ENCODE measurements around the gene KAT6B. TPM values are rescaled to one million over a fixed set of nuclear protein-coding genes. Genes with fewer than 3 reads are reported as not detected.
A peak's percentile ranks its signal among the peaks of the same experiment; 100 is the strongest.

KAT6B gene
- total and polyA plus RNA-seq, 10 of the 15 experiments (the other 5 are each of a cell fraction or from before 2014, with no cell fraction given) = 2.7 to 22.6 (median 15.7) TPM

DNA sequence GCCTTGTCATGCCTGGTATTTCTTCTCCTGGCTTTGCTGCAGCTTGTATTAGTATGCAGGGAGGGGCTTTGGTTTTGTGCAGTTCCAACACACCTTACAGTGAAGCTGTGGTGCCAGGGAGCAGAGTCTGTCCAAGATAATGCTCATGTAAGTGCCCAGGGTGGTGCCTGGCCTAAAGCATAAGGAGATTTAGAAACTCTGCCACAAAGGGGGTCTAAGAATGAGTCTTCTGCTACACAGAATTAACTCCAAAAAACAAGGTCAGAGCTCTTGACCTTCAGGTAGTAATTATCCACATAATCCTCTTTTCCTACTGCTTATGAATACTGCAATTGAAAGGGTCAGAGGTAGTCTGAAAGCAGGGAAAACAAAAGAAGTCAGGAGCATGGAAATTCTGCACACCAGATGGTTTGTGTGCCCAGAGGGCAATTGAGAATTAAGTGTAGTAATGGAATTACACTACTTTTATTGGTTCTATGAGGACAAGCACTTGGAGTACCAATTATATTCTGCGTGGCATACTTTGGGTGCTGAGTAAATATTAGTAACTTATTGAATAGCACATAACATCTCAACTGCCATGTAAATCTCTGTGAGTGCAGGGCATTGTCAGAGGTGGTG, 121.5 kb downstream of the KAT6B start:
- ChIA-PET POLR2A (interaction anchor here (1.0 to 1.2 kb wide), 3 partner anchors 11 to 26 kb away, joined by 3 to 4 read pairs (median 3); no protein-coding TSS in a partner anchor), RAD21 (ENCODE audit: unreplicated experiment) (interaction anchor here (1.0 to 1.1 kb wide), 2 partner anchors 73 to 117 kb away, joined by 3 read pairs; no protein-coding TSS in a partner anchor), SMC1A (ENCODE audit: uncharacterized antibody, unreplicated experiment) (interaction anchor here (0.7 to 2.3 kb wide), 9 partner anchors 9 to 349 kb away, joined by 3 to 7 read pairs (median 4); no protein-coding TSS in a partner anchor), CTCF (interaction anchor here (0.7 to 1.7 kb wide), 3 partner anchors 10 to 27 kb away, joined by 3 to 7 read pairs (median 3); no protein-coding TSS in a partner anchor)
- in situ Hi-C loops (cut with MboI) = no loop called here
- 56% methylated on average over 1 of the region's 1 CpG for WGBS (ENCODE audit: insufficient coverage, insufficient replicate concordance, low lambda C conversion rate, missing lambda C conversion rate)
- intact Hi-C loops (cut with micrococcal nuclease; ENCODE audit: unreplicated experiment) = no loop called here
- H2AFZ ChIP-seq (ENCODE audit: control insufficient read depth, low read depth, low read length) = no peak overlapping the region
- H4K20me1 ChIP-seq (ENCODE audit: control insufficient read depth, insufficient read depth) = no peaks in the 10 kb centered on the region
- no peaks in the 10 kb centered on the region for H3K36me3 ChIP-seq (ENCODE audit: control insufficient read depth in 2 of 2, insufficient read depth in 2 of 2, low read length in 1 of 2)
- no peaks in the 10 kb centered on the region for H3K27me3 ChIP-seq (replicated peaks in 1 of 2; ENCODE audit: control insufficient read depth in 2 of 2, insufficient read depth in 2 of 2, low read length in 1 of 2)
- peaks cover 2% of the 10 kb centered on the region for H3K79me2 ChIP-seq (ENCODE audit: control insufficient read depth, insufficient read depth, low read length)
- H3K9me3 ChIP-seq (replicated peaks; ENCODE audit: control insufficient read depth, insufficient read depth, low read length) = no peaks in the 10 kb centered on the region
- DNase-seq (ENCODE audit: low read depth, low spot score) (no peak), FAIRE-seq (no peak), ATAC-seq (peak; percentile 20; the same call in 1 of the 3 replicates)
- no peak overlapping the region for H3K27ac ChIP-seq (ENCODE audit: control insufficient read depth, insufficient read depth)
- H3K4me3 ChIP-seq = no peak overlapping the region
- H3K4me1 ChIP-seq (ENCODE audit: control insufficient read depth, insufficient read depth, low read length) = no peaks in the 10 kb centered on the region
- BruUV-seq (replicated peaks) = no TSS peak
- no peak overlapping the region for H3K9ac ChIP-seq (ENCODE audit: control insufficient read depth, insufficient read depth, low read length)
- H3K4me2 ChIP-seq (ENCODE audit: control insufficient read depth, insufficient read depth) = no peak overlapping the region
- TF ChIP-seq, protein P1, sequence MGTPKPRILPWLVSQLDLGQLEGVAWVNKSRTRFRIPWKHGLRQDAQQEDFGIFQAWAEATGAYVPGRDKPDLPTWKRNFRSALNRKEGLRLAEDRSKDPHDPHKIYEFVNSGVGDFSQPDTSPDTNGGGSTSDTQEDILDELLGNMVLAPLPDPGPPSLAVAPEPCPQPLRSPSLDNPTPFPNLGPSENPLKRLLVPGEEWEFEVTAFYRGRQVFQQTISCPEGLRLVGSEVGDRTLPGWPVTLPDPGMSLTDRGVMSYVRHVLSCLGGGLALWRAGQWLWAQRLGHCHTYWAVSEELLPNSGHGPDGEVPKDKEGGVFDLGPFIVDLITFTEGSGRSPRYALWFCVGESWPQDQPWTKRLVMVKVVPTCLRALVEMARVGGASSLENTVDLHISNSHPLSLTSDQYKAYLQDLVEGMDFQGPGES (IDR thresholded peaks at IDR 0.05) = no peak
- TF ChIP-seq MTA3 (IDR thresholded peaks at IDR 0.05; ENCODE audit: borderline replicate concordance, low read length) (no peak), MXI1 (IDR thresholded peaks at IDR 0.05; ENCODE audit: low read depth, low read length) (no peak), NFIC (IDR thresholded peaks at IDR 0.05; ENCODE audit: low read depth, low read length) (no peak), ESRRA (IDR thresholded peaks at IDR 0.05; ENCODE audit: low read length) (no peak), PAX5 (IDR thresholded peaks at IDR 0.05; ENCODE audit: borderline replicate concordance, low read depth, low read length) (no peak), NR2C2 (IDR thresholded peaks at IDR 0.05; ENCODE audit: borderline replicate concordance, control insufficient read depth, insufficient read length, low read depth) (no peak), BMI1 (IDR thresholded peaks at IDR 0.05; ENCODE audit: borderline replicate concordance) (no peak), GATAD2B (conservative IDR thresholded peaks at IDR 0.05; ENCODE audit: low read depth) (no peak), CHD4 (IDR thresholded peaks at IDR 0.05) (no peak), CREM (IDR thresholded peaks at IDR 0.05; ENCODE audit: low read depth) (no peak), TBL1XR1 (IDR thresholded peaks at IDR 0.05; ENCODE audit: low read depth, low read length) (no peak)
- TF ChIP-seq, protein P2, sequence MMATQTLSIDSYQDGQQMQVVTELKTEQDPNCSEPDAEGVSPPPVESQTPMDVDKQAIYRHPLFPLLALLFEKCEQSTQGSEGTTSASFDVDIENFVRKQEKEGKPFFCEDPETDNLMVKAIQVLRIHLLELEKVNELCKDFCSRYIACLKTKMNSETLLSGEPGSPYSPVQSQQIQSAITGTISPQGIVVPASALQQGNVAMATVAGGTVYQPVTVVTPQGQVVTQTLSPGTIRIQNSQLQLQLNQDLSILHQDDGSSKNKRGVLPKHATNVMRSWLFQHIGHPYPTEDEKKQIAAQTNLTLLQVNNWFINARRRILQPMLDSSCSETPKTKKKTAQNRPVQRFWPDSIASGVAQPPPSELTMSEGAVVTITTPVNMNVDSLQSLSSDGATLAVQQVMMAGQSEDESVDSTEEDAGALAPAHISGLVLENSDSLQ (IDR thresholded peaks at IDR 0.05) = no peak
- TF ChIP-seq, protein P3, sequence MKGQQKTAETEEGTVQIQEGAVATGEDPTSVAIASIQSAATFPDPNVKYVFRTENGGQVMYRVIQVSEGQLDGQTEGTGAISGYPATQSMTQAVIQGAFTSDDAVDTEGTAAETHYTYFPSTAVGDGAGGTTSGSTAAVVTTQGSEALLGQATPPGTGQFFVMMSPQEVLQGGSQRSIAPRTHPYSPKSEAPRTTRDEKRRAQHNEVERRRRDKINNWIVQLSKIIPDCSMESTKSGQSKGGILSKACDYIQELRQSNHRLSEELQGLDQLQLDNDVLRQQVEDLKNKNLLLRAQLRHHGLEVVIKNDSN (IDR thresholded peaks at IDR 0.05; ENCODE audit: borderline replicate concordance, extremely low read length, insufficient read depth, low read depth, low read length) = no peak
- TF ChIP-seq, protein P4, sequence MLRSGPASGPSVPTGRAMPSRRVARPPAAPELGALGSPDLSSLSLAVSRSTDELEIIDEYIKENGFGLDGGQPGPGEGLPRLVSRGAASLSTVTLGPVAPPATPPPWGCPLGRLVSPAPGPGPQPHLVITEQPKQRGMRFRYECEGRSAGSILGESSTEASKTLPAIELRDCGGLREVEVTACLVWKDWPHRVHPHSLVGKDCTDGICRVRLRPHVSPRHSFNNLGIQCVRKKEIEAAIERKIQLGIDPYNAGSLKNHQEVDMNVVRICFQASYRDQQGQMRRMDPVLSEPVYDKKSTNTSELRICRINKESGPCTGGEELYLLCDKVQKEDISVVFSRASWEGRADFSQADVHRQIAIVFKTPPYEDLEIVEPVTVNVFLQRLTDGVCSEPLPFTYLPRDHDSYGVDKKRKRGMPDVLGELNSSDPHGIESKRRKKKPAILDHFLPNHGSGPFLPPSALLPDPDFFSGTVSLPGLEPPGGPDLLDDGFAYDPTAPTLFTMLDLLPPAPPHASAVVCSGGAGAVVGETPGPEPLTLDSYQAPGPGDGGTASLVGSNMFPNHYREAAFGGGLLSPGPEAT (IDR thresholded peaks at IDR 0.05; ENCODE audit: low read depth) = no peak
